Panc1 (cell line): ENCODE data around the gene RPP38. TPM values are rescaled to one million over a fixed set of nuclear protein-coding genes. Genes with fewer than 3 reads are reported as not detected.

Experiments used
- ATAC-seq: fragments of 200-7000 bp; cut with Tn5 transposase; 2 replicates; pipeline ENCODE4 v1.9.1; 2020; ENCODE audit warnings: mild to moderate bottlenecking, moderate library complexity
- BruUV-seq: library from RNA; stranded (reverse); fragments of 400-500 nt; replicated peaks from 2 replicates; lab custom pipeline; 2021; lab: Mats Ljungman, UMichigan
- CTCF ChIA-PET: fragments of 300-600 bp; sonication (Branson Sonifier 250); formaldehyde crosslinking; loops from one replicate; lab custom pipeline; 2022; ENCODE audit warnings: antibody characterized with exemption; lab: Charles Lee
- POLR2A ChIA-PET: fragments of 300-600 bp; sonication (Branson Sonifier 250); formaldehyde crosslinking; loops from one replicate; lab custom pipeline; 2022; ENCODE audit warnings: antibody characterized with exemption; lab: Charles Lee
- DNase-seq: peaks from one replicate; pipeline ENCODE4 v3.0.0-alpha.2; 2010; ENCODE audit warnings: low read depth, low spot score
- H3K27ac ChIP-seq: 2 replicates; pipeline ENCODE4 v1.5.1; 2011; ENCODE audit warnings: mild to moderate bottlenecking, low read length, inconsistent platforms
- H3K27me3 ChIP-seq: fragments of 200-500 bp; sonication (Bioruptor generic); 2 replicates; pipeline ENCODE4 v1.6.0; 2014; ENCODE audit warnings: low read length, inconsistent platforms; ENCODE audit not compliant: control insufficient read depth, insufficient read depth
- H3K36me3 ChIP-seq: fragments of 200-500 bp; sonication (Bioruptor generic); 2 replicates; pipeline ENCODE4 v1.5.1; 2014; ENCODE audit warnings: inconsistent platforms, mild to moderate bottlenecking, low read length, moderate library complexity; ENCODE audit not compliant: control insufficient read depth, insufficient read depth
- H3K4me1 ChIP-seq: 2 replicates; pipeline ENCODE4 v1.5.1; 2011; ENCODE audit warnings: inconsistent platforms, mild to moderate bottlenecking, low read length, moderate library complexity; ENCODE audit not compliant: control insufficient read depth, insufficient read depth
- H3K4me3 ChIP-seq, 2 experiments: 2 replicates each; pipeline ENCODE4 v1.5.1; 2011 to 2012; ENCODE audit warnings: low read depth in 2 of 2, low read length in 2 of 2, mild to moderate bottlenecking in 2 of 2, inconsistent platforms in 1 of 2, moderate library complexity in 1 of 2
- H3K9me3 ChIP-seq: fragments of 200-500 bp; sonication (Bioruptor generic); 2 replicates; pipeline ENCODE4 v1.5.1; 2014; ENCODE audit warnings: low read depth, mild to moderate bottlenecking, inconsistent platforms, low read length, moderate library complexity; ENCODE audit not compliant: control insufficient read depth, insufficient read depth
- POLR2AphosphoS5 ChIP-seq: IDR thresholded peaks from 2 replicates; pipeline ENCODE4 v1.6.1; 2012; ENCODE audit warnings: mild to moderate bottlenecking, low read depth, low read length, moderate library complexity
- SIN3A ChIP-seq: IDR thresholded peaks from 2 replicates; pipeline ENCODE4 v1.6.1; 2012; ENCODE audit warnings: low read depth, mild to moderate bottlenecking, low read length, moderate library complexity, borderline replicate concordance; ENCODE audit not compliant: insufficient read depth
- TCF7L2 ChIP-seq: IDR thresholded peaks from 2 replicates; pipeline ENCODE4 v1.6.1; 2011; ENCODE audit warnings: mild to moderate bottlenecking, low read depth, low read length, inconsistent platforms
- in situ Hi-C: cut with HindIII; loops from 2 replicates; pipeline ENCODE4 v1.10.0; 2016; ENCODE audit warnings: low sequenced_read_pairs, low pct_unique_long_range_greater_than_20kb
- intact Hi-C: fragments of 100-400 bp; cut with micrococcal nuclease; formaldehyde crosslinking; loops from one replicate; pipeline ENCODE4 v1.10.0; 2022; ENCODE audit not compliant: unreplicated experiment
- total RNA-seq: library from RNA; stranded (reverse); gene quantifications from one replicate; pipeline ENCODE4 v1.2.1, GENCODE V29; 2021; ENCODE audit not compliant: unreplicated experiment
- TF ChIP-seq, protein P1 (sequence below): fragments of 450-650 bp; IDR thresholded peaks from 2 replicates; pipeline ENCODE4 v1.5.1; 2017; ENCODE audit warnings: mild to moderate bottlenecking
- TF ChIP-seq, protein P2 (sequence below), 2 experiments: IDR thresholded peaks; 2 replicates each; pipeline ENCODE4 v1.6.1; 2011 to 2012; ENCODE audit warnings: low read depth in 2 of 2, control low read depth in 1 of 2, low read length in 1 of 2, mild to moderate bottlenecking in 1 of 2, moderate library complexity in 1 of 2; ENCODE audit not compliant: insufficient read depth in 1 of 2

RPP38 gene
- total RNA-seq, 1 experiment from 2014 or later = 19.9 TPM

DNA sequence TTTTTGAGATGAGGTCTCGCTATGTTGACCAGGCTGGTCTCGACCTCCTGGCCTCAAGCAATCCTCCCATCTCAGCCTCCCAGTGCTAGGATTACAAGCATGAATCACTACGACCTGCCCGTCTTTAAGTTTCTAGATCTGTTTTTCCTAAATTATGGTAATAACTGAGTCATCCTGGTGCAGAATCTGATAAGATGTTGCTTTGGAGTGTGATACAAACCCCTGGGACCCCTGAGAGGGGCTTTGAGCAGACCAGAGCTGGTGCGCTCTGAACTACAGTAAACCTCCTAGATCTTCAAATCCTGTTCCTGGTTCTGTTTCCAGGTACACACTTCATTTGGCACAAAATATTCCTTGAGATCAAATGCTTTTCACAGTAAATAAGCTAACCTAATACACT lies 34.2 kb downstream of the RPP38 start:
- H3K4me3 ChIP-seq = no peak overlapping the region
- BruUV-seq = no TSS peak
- TF ChIP-seq, protein P1, sequence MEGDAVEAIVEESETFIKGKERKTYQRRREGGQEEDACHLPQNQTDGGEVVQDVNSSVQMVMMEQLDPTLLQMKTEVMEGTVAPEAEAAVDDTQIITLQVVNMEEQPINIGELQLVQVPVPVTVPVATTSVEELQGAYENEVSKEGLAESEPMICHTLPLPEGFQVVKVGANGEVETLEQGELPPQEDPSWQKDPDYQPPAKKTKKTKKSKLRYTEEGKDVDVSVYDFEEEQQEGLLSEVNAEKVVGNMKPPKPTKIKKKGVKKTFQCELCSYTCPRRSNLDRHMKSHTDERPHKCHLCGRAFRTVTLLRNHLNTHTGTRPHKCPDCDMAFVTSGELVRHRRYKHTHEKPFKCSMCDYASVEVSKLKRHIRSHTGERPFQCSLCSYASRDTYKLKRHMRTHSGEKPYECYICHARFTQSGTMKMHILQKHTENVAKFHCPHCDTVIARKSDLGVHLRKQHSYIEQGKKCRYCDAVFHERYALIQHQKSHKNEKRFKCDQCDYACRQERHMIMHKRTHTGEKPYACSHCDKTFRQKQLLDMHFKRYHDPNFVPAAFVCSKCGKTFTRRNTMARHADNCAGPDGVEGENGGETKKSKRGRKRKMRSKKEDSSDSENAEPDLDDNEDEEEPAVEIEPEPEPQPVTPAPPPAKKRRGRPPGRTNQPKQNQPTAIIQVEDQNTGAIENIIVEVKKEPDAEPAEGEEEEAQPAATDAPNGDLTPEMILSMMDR = no peak
- TF ChIP-seq TCF7L2 (no peak), SIN3A (no peak), POLR2AphosphoS5 (no peak)
- no peak for ATAC-seq
- no peak for DNase-seq
- no peaks in the 10 kb centered on the region; the same call in 1 of the 2 replicates for H3K36me3 ChIP-seq
- H3K9me3 ChIP-seq = no peaks in the 10 kb centered on the region
- ChIA-PET POLR2A (no interaction called here), CTCF (no interaction called here)
- intact Hi-C loops (no loop called here), in situ Hi-C loops (no loop called here)
- H3K27me3 ChIP-seq = no peaks in the 10 kb centered on the region
- no peak overlapping the region for H3K27ac ChIP-seq
- no peaks in the 10 kb centered on the region for H3K4me1 ChIP-seq

DNA sequence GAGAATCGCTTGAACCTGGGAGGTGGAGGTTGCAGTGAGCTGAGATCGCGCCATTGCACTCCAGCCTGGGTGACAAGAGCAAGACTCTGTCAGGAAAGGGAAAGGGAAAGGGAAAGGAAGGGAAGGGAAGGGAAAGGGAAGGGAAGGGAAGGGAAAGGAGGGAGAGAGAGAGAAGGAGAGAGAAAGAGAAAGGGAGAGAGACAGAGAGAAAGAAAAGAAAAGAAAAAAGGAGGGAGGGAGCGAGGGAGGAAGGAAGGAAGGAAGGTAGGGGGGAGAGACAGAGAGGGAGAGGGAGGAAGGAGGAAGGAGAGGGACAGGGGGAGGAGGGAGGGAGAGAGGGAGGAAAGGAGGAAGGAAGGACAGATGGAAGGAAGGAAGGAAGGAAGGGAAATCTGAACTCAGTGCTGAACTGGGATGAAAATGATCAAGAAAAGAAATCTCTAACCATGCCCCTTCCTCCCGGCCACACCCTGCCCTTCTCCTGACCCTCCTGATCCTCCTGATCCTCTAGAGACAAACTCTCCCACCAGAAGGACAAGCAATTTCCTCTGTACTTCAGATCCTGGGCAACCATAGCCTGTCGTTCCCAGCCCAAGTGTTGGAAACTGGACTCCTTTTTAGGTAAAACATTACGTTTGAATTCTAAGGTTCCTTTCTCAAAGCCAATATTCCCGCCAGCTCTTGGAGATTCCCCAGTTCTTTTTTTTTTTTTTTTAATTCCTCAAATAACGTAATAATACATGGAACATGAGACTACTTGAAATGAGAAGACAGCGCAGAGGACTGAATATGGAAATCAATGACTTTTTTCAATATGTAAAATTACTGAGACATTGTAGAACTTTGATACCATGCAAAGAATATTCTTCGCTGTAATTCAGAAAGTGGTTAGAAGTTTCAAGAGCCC lies 39.2 kb downstream of the RPP38 start:
- POLR2A ChIA-PET = no interaction called here

More for the DNA sequence above, 39.2 kb downstream of the RPP38 start:
- no peak for ATAC-seq
- TF ChIP-seq, protein P2, sequence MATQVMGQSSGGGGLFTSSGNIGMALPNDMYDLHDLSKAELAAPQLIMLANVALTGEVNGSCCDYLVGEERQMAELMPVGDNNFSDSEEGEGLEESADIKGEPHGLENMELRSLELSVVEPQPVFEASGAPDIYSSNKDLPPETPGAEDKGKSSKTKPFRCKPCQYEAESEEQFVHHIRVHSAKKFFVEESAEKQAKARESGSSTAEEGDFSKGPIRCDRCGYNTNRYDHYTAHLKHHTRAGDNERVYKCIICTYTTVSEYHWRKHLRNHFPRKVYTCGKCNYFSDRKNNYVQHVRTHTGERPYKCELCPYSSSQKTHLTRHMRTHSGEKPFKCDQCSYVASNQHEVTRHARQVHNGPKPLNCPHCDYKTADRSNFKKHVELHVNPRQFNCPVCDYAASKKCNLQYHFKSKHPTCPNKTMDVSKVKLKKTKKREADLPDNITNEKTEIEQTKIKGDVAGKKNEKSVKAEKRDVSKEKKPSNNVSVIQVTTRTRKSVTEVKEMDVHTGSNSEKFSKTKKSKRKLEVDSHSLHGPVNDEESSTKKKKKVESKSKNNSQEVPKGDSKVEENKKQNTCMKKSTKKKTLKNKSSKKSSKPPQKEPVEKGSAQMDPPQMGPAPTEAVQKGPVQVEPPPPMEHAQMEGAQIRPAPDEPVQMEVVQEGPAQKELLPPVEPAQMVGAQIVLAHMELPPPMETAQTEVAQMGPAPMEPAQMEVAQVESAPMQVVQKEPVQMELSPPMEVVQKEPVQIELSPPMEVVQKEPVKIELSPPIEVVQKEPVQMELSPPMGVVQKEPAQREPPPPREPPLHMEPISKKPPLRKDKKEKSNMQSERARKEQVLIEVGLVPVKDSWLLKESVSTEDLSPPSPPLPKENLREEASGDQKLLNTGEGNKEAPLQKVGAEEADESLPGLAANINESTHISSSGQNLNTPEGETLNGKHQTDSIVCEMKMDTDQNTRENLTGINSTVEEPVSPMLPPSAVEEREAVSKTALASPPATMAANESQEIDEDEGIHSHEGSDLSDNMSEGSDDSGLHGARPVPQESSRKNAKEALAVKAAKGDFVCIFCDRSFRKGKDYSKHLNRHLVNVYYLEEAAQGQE (IDR thresholded peaks at IDR 0.05; ENCODE audit: insufficient read depth in 1 of 2, low read depth in 2 of 2, low read length in 1 of 2) = no peak
- TF ChIP-seq POLR2AphosphoS5 (no peak), TCF7L2 (no peak), SIN3A (no peak)
- TF ChIP-seq, protein P1 = no peak
- H3K9me3 ChIP-seq = no peaks in the 10 kb centered on the region
- no TSS peak for BruUV-seq
- DNase-seq = no peak
- H3K27ac ChIP-seq = no peak overlapping the region
- H3K4me1 ChIP-seq = no peaks in the 10 kb centered on the region
- H3K4me3 ChIP-seq = no peak overlapping the region
- CTCF ChIA-PET = no interaction called here
- intact Hi-C loops = no loop called here
- H3K27me3 ChIP-seq = no peaks in the 10 kb centered on the region
- no peaks in the 10 kb centered on the region; the same call in 1 of the 2 replicates for H3K36me3 ChIP-seq
- in situ Hi-C loops = no loop called here
